Mesendoderm (in vitro differentiated cells): ENCODE data around the gene ZBTB6.

Experiments used
- DNase-seq: peaks from one replicate; pipeline ENCODE4 v3.0.0; 2013
- H2AK5ac ChIP-seq: 2 replicates; pipeline ENCODE4 v1.6.1; 2013; ENCODE audit warnings: low read length, inconsistent platforms
- H2BK120ac ChIP-seq: 2 replicates; pipeline ENCODE4 v1.6.1; 2013; ENCODE audit warnings: low read depth, mild to moderate bottlenecking, low read length, moderate library complexity, mixed read lengths
- H2BK15ac ChIP-seq: replicated peaks from 2 replicates; pipeline ENCODE4 v1.6.1; 2013; ENCODE audit warnings: low read depth, mild to moderate bottlenecking, moderate library complexity
- H2BK5ac ChIP-seq: 2 replicates; pipeline ENCODE4 v1.6.1; 2013; ENCODE audit warnings: low read length, inconsistent platforms
- H3K18ac ChIP-seq: 2 replicates; pipeline ENCODE4 v1.6.1; 2013; ENCODE audit warnings: mild to moderate bottlenecking, low read length, mixed read lengths
- H3K23ac ChIP-seq: one replicate; pipeline ENCODE4 v1.6.1; 2013; ENCODE audit warnings: low read length
- H3K27ac ChIP-seq: 2 replicates; pipeline ENCODE4 v1.5.1; 2013; ENCODE audit warnings: low read depth, mild to moderate bottlenecking, inconsistent platforms, low read length, moderate library complexity
- H3K27me3 ChIP-seq: 2 replicates; pipeline ENCODE4 v1.6.1; 2013; ENCODE audit warnings: low read length, control low read depth, mild to moderate bottlenecking, inconsistent platforms; ENCODE audit not compliant: insufficient read depth, poor library complexity
- H3K36me3 ChIP-seq: 2 replicates; pipeline ENCODE4 v1.6.1; 2013; ENCODE audit warnings: low read length, inconsistent platforms; ENCODE audit not compliant: control insufficient read depth, insufficient read depth
- H3K4ac ChIP-seq: one replicate; pipeline ENCODE4 v1.6.1; 2013; ENCODE audit warnings: low read depth, mild to moderate bottlenecking, low read length, moderate library complexity
- H3K4me1 ChIP-seq: 2 replicates; pipeline ENCODE4 v1.6.1; 2013; ENCODE audit warnings: low read depth, low read length, inconsistent platforms; ENCODE audit not compliant: control insufficient read depth
- H3K4me2 ChIP-seq: 2 replicates; pipeline ENCODE4 v1.6.1; 2013; ENCODE audit warnings: low read length
- H3K4me3 ChIP-seq: 2 replicates; pipeline ENCODE4 v1.5.1; 2013; ENCODE audit warnings: mild to moderate bottlenecking, low read length
- H3K56ac ChIP-seq: one replicate; pipeline ENCODE4 v1.6.1; 2013; ENCODE audit warnings: low read length
- H3K79me1 ChIP-seq: 2 replicates; pipeline ENCODE4 v1.6.1; 2013; ENCODE audit warnings: low read length, inconsistent platforms
- H3K79me2 ChIP-seq: 2 replicates; pipeline ENCODE4 v1.6.1; 2013; ENCODE audit warnings: mild to moderate bottlenecking, low read length; ENCODE audit not compliant: control insufficient read depth, insufficient read depth
- H3K9ac ChIP-seq: 2 replicates; pipeline ENCODE4 v1.6.1; 2013; ENCODE audit warnings: low read length, inconsistent platforms
- H4K5ac ChIP-seq: one replicate; pipeline ENCODE4 v1.6.1; 2013; ENCODE audit warnings: low read length
- H4K8ac ChIP-seq: one replicate; pipeline ENCODE4 v1.6.1; 2013; ENCODE audit warnings: low read depth, mild to moderate bottlenecking, control low read depth, low read length, moderate library complexity
- WGBS: extraction: QIAGEN DNeasy Blood & Tissue Kit; methylation state at CpG from one replicate; pipeline ENCODE4 v1.1.7; 2013; ENCODE audit warnings: low lambda C conversion rate, missing lambda C conversion rate; ENCODE audit not compliant: insufficient coverage; ENCODE audit errors: extremely low coverage; 5-methylcytosine and 5-hydroxymethylcytosine counted together

The ZBTB6 gene

GRCh38 chr9:122941582-122942234 lies 28.6 kb upstream of the ZBTB6 start:
- no peak overlapping the region for H2BK15ac ChIP-seq
- H3K79me2 ChIP-seq, result peaks cover 36% of the 10 kb centered on the region
- no peaks in the 10 kb centered on the region for H3K4me1 ChIP-seq
- H3K27me3 ChIP-seq, result no peaks in the 10 kb centered on the region
- H4K5ac ChIP-seq, result no peak overlapping the region
- no peak overlapping the region for H3K4ac ChIP-seq
- H3K4me2 ChIP-seq, result peak overlapping the region; percentile 82
- H3K79me1 ChIP-seq, result no peaks in the 10 kb centered on the region
- H2BK5ac ChIP-seq, result no peak overlapping the region
- no peak overlapping the region for H2AK5ac ChIP-seq
- H3K4me3 ChIP-seq, result peak overlapping the region; percentile 69
- H4K8ac ChIP-seq, result no peak overlapping the region
- H3K23ac ChIP-seq, result no peak overlapping the region
- peak overlapping the region; percentile 86 for H3K27ac ChIP-seq
- H3K9ac ChIP-seq, result peak overlapping the region; percentile 87
- H3K36me3 ChIP-seq, result no peaks in the 10 kb centered on the region
- peak overlapping the region; percentile 89 for H3K56ac ChIP-seq
- no peak overlapping the region for H2BK120ac ChIP-seq
- WGBS, result no CpG with 5 or more reads among the region's 17 CpGs
- DNase-seq, result peak; percentile 67
- H3K18ac ChIP-seq, result peak overlapping the region; percentile 62

GRCh38 chr9:122940749-122941581 lies 27.8 kb upstream of the ZBTB6 start, which contains the start of gene RABGAP1:
Gene RABGAP1, plus strand, starts transcription at chr9:122941020. Its CDS starts 16,040 bp downstream, at chr9:122957060.
- WGBS, result no CpG with 5 or more reads among the region's 54 CpGs
- H3K4me3 ChIP-seq, result peak within 1 kb of the TSS; percentile 69
- peak within 1 kb of the TSS; percentile 86 for H4K8ac ChIP-seq
- DNase-seq, result peak; percentile 99
- H3K27me3 ChIP-seq, result no peaks in the 10 kb centered on the region
- H3K18ac ChIP-seq, result peak within 1 kb of the TSS; percentile 85
- peak within 1 kb of the TSS; percentile 86 for H3K27ac ChIP-seq
- H2BK15ac ChIP-seq, result no peak within 1 kb of the TSS
- H3K4ac ChIP-seq, result no peak within 1 kb of the TSS
- H3K4me1 ChIP-seq, result no peaks in the 10 kb centered on the region
- H4K5ac ChIP-seq, result no peak within 1 kb of the TSS
- H3K36me3 ChIP-seq, result peaks cover 1% of the 10 kb centered on the region
- no peak within 1 kb of the TSS for H2BK5ac ChIP-seq
- H3K79me2 ChIP-seq, result peaks cover 37% of the 10 kb centered on the region
- H3K4me2 ChIP-seq, result peak within 1 kb of the TSS; percentile 82
- peak within 1 kb of the TSS; percentile 83 for H3K23ac ChIP-seq
- peak within 1 kb of the TSS; percentile 89 for H3K56ac ChIP-seq
- H2BK120ac ChIP-seq, result no peak within 1 kb of the TSS
- H2AK5ac ChIP-seq, result no peak within 1 kb of the TSS
- H3K9ac ChIP-seq, result peak within 1 kb of the TSS; percentile 87
- H3K79me1 ChIP-seq, result peaks cover 4% of the 10 kb centered on the region

GRCh38 chr9:122940454-122940748 lies 27.3 kb upstream of the ZBTB6 start:
- Histone ChIP-seq H3K18ac (no peak overlapping the region), H3K79me2 (peaks cover 36% of the 10 kb centered on the region), H3K4ac (no peak overlapping the region), H3K4me3 (no peak overlapping the region), H4K8ac (peak overlapping the region; percentile 81), H3K4me1 (no peaks in the 10 kb centered on the region), H3K56ac (peak overlapping the region; percentile 72), H3K27ac (no peak overlapping the region), H3K23ac (no peak overlapping the region), H3K79me1 (peaks cover 4% of the 10 kb centered on the region), H3K4me2 (peak overlapping the region; percentile 11), H3K9ac (peak overlapping the region; percentile 48), H2AK5ac (no peak overlapping the region), H3K27me3 (no peaks in the 10 kb centered on the region), H2BK120ac (no peak overlapping the region), H4K5ac (no peak overlapping the region), H2BK5ac (no peak overlapping the region), H2BK15ac (no peak overlapping the region), H3K36me3 (peaks cover 1% of the 10 kb centered on the region)
- no CpG with 5 or more reads among the region's 6 CpGs for WGBS
- no peak for DNase-seq

- H3K18ac ChIP-seq, result no peak overlapping the region
- H3K4me3 ChIP-seq, result no peak overlapping the region
- H4K5ac ChIP-seq, result no peak overlapping the region
- H2BK120ac ChIP-seq, result no peak overlapping the region
- H3K79me2 ChIP-seq, result peaks cover 31% of the 10 kb centered on the region
- H4K8ac ChIP-seq, result no peak overlapping the region
- WGBS, result no CpG with 5 or more reads among the region's 4 CpGs
- H3K79me1 ChIP-seq, result peaks cover 4% of the 10 kb centered on the region
- H2BK15ac ChIP-seq, result no peak overlapping the region
- no peaks in the 10 kb centered on the region for H3K4me1 ChIP-seq
- no peak overlapping the region for H3K56ac ChIP-seq
- H2BK5ac ChIP-seq, result no peak overlapping the region
- H3K4ac ChIP-seq, result no peak overlapping the region
- no peak overlapping the region for H3K23ac ChIP-seq
- H3K27me3 ChIP-seq, result no peaks in the 10 kb centered on the region
- no peak overlapping the region for H3K9ac ChIP-seq
- no peak overlapping the region for H3K27ac ChIP-seq
- DNase-seq, result no peak
- H2AK5ac ChIP-seq, result no peak overlapping the region
- H3K36me3 ChIP-seq, result peaks cover 1% of the 10 kb centered on the region
- no peak overlapping the region for H3K4me2 ChIP-seq
Observed at GRCh38 chr9:122939601-122940000, 26.5 kb upstream of the ZBTB6 start.

GRCh38 chr9:122936883-122937282 lies 23.8 kb upstream of the ZBTB6 start:
- Histone ChIP-seq H3K79me1 (peaks cover 4% of the 10 kb centered on the region), H3K4ac (no peak overlapping the region), H3K36me3 (peaks cover 1% of the 10 kb centered on the region), H3K56ac (no peak overlapping the region), H2BK5ac (no peak overlapping the region), H4K5ac (no peak overlapping the region), H3K27me3 (no peaks in the 10 kb centered on the region), H3K27ac (no peak overlapping the region), H4K8ac (no peak overlapping the region), H3K9ac (no peak overlapping the region), H2AK5ac (no peak overlapping the region), H3K79me2 (peaks cover 25% of the 10 kb centered on the region), H3K4me1 (no peaks in the 10 kb centered on the region), H3K4me2 (no peak overlapping the region), H3K23ac (no peak overlapping the region), H3K18ac (no peak overlapping the region), H2BK15ac (no peak overlapping the region), H2BK120ac (no peak overlapping the region), H3K4me3 (no peak overlapping the region)
- WGBS, result no CpG with 5 or more reads among the region's 1 CpG
- DNase-seq, result no peak
